OCI-LY7 (cell line): Measurements from ENCODE around the gene SYN1. TPM values are rescaled to one million over a fixed set of nuclear protein-coding genes. Genes with fewer than 3 reads are reported as not detected.

Experiments used
- BruUV-seq: library from RNA; stranded (reverse); fragments of 400-500 nt; replicated peaks from 2 replicates; lab custom pipeline; 2021; lab: Mats Ljungman, UMichigan
- CTCF ChIA-PET: fragments of 300-600 bp; sonication (Branson Sonifier 250); formaldehyde crosslinking; loops from one replicate; lab custom pipeline; 2022; ENCODE audit warnings: antibody characterized with exemption; ENCODE audit not compliant: unreplicated experiment; lab: Charles Lee
- POLR2A ChIA-PET: fragments of 300-600 bp; sonication (Branson Sonifier 250); formaldehyde crosslinking; loops from one replicate; lab custom pipeline; 2022; ENCODE audit warnings: antibody characterized with exemption; lab: Charles Lee
- DNase-seq: peaks from one replicate; pipeline ENCODE4 v3.0.0-alpha.2; 2015; ENCODE audit warnings: low spot score
- H2AFZ ChIP-seq: fragments of 200-600 bp; sonication (generic), shearing (Covaris generic); 2 replicates; pipeline ENCODE4 v1.6.1; 2014; ENCODE audit warnings: mild to moderate bottlenecking, antibody characterized with exemption, low read length, moderate library complexity
- H3K27ac ChIP-seq: fragments of 200-600 bp; sonication (generic); 2 replicates; pipeline ENCODE4 v1.5.1; 2014; ENCODE audit warnings: mixed run types, low read depth, mild to moderate bottlenecking, moderate library complexity, low read length, inconsistent platforms; ENCODE audit not compliant: poor library complexity, severe bottlenecking
- H3K36me3 ChIP-seq: fragments of 200-600 bp; sonication (generic); 2 replicates; pipeline ENCODE4 v1.6.1; 2014; ENCODE audit warnings: mild to moderate bottlenecking, antibody characterized with exemption, low read length, moderate library complexity, mixed read lengths; ENCODE audit not compliant: insufficient read depth
- H3K4me1 ChIP-seq: fragments of 200-600 bp; sonication (generic); 2 replicates; pipeline ENCODE4 v1.5.1; 2014; ENCODE audit warnings: mild to moderate bottlenecking, low read length; ENCODE audit not compliant: insufficient read depth, poor library complexity, severe bottlenecking
- H3K4me2 ChIP-seq: fragments of 200-600 bp; sonication (generic); 2 replicates; pipeline ENCODE4 v1.6.1; 2014; ENCODE audit warnings: mild to moderate bottlenecking, low read length
- H3K4me3 ChIP-seq: fragments of 200-600 bp; sonication (generic); 2 replicates; pipeline ENCODE4 v1.5.1; 2014; ENCODE audit warnings: mild to moderate bottlenecking, low read depth, low read length; ENCODE audit not compliant: poor library complexity, severe bottlenecking
- H3K79me2 ChIP-seq: fragments of 200-600 bp; sonication (generic); 2 replicates; pipeline ENCODE4 v1.6.1; 2016; ENCODE audit warnings: low read depth, mild to moderate bottlenecking, low read length, moderate library complexity, mixed read lengths; ENCODE audit not compliant: insufficient read depth
- H3K9me2 ChIP-seq: fragments of 200-600 bp; sonication (generic); 2 replicates; pipeline ENCODE4 v1.6.1; 2016; ENCODE audit warnings: mild to moderate bottlenecking, low read length, mixed read lengths; ENCODE audit not compliant: insufficient read depth
- H3K9me3 ChIP-seq: fragments of 200-600 bp; sonication (generic); 2 replicates; pipeline ENCODE4 v1.6.1; 2014; ENCODE audit warnings: mild to moderate bottlenecking, mixed run types, low read length, mixed read lengths
- H4K20me1 ChIP-seq: fragments of 200-600 bp; sonication (generic); 2 replicates; pipeline ENCODE4 v1.6.1; 2014; ENCODE audit warnings: mild to moderate bottlenecking, antibody characterized with exemption, low read length, moderate library complexity, mixed read lengths; ENCODE audit not compliant: insufficient read depth
- CTCF ChIP-seq: fragments of 200-600 bp; sonication (generic); conservative IDR thresholded peaks from 2 replicates; pipeline ENCODE4 v1.5.1; 2014; ENCODE audit warnings: mild to moderate bottlenecking, antibody characterized with exemption, low read length, moderate library complexity, mixed read lengths
- EZH2phosphoT487 ChIP-seq: fragments of 200-600 bp; sonication (generic); IDR thresholded peaks from 2 replicates; pipeline ENCODE4 v1.6.1; 2018; ENCODE audit warnings: low read depth, borderline replicate concordance, mild to moderate bottlenecking, mixed run types, antibody characterized with exemption, low read length, moderate library complexity, mixed read lengths
- intact Hi-C: fragments of 100-400 bp; cut with micrococcal nuclease; formaldehyde crosslinking; loops from one replicate; pipeline ENCODE4 v1.10.0; 2022; ENCODE audit not compliant: unreplicated experiment
- total RNA-seq, 2 experiments: library from RNA; depleted of rRNA in 1 of 2; stranded (reverse); fragments of >200 nt in 1 of 2; shearing (Covaris generic) in 1 of 2; gene quantifications; 2 replicates each; pipeline ENCODE4 v1.2.3, GENCODE V29; 2014 to 2022

Gene SYN1
- total RNA-seq, 2 experiments from 2014 or later = not detected

GRCh38 chrX:47620303-47620685, 637 bp upstream of the SYN1 start:
- H3K9me3 ChIP-seq = no peaks in the 10 kb centered on the region
- ChIA-PET POLR2A (no interaction called here), CTCF (no interaction called here)
- no peak overlapping the region for H2AFZ ChIP-seq
- H3K4me1 ChIP-seq = no peaks in the 10 kb centered on the region
- BruUV-seq = no TSS peak
- H3K4me2 ChIP-seq = no peak overlapping the region
- H3K79me2 ChIP-seq = no peaks in the 10 kb centered on the region
- no peak overlapping the region for H3K27ac ChIP-seq
- no peaks in the 10 kb centered on the region for H4K20me1 ChIP-seq
- H3K4me3 ChIP-seq = no peak overlapping the region
- no peaks in the 10 kb centered on the region for H3K9me2 ChIP-seq
- TF ChIP-seq EZH2phosphoT487 (no peak), CTCF (no peak)
- intact Hi-C loops = no loop called here
- no peaks in the 10 kb centered on the region for H3K36me3 ChIP-seq
- no peak for DNase-seq

GRCh38 chrX:47618923-47619485, 653 bp downstream of the SYN1 start:
- Histone ChIP-seq H3K36me3 (no peaks in the 10 kb centered on the region), H3K9me2 (no peaks in the 10 kb centered on the region), H3K79me2 (no peaks in the 10 kb centered on the region), H3K4me2 (no peak overlapping the region), H3K4me3 (no peak overlapping the region), H3K27ac (no peak overlapping the region), H4K20me1 (no peaks in the 10 kb centered on the region), H2AFZ (no peak overlapping the region), H3K4me1 (no peaks in the 10 kb centered on the region), H3K9me3 (no peaks in the 10 kb centered on the region)
- DNase-seq = no peak
- TF ChIP-seq CTCF = no peak
- TF ChIP-seq EZH2phosphoT487 = no peak
- intact Hi-C loops = no loop called here
- POLR2A ChIA-PET = interaction anchor here (0.6 kb wide), 1 partner anchor 250 kb away, joined by 3 read pairs; no protein-coding TSS in a partner anchor
- CTCF ChIA-PET = no interaction called here
- no TSS peak for BruUV-seq

GRCh38 chrX:47614618-47615017, 5.0 kb downstream of the SYN1 start:
- no peaks in the 10 kb centered on the region for H3K79me2 ChIP-seq
- no peaks in the 10 kb centered on the region for H3K36me3 ChIP-seq
- no peaks in the 10 kb centered on the region for H3K4me1 ChIP-seq
- TF ChIP-seq EZH2phosphoT487 = no peak
- no peak for TF ChIP-seq CTCF
- H3K9me3 ChIP-seq = no peaks in the 10 kb centered on the region
- H3K27ac ChIP-seq = no peak overlapping the region
- ChIA-PET CTCF (no interaction called here), POLR2A (no interaction called here)
- no peak for DNase-seq
- no peaks in the 10 kb centered on the region for H4K20me1 ChIP-seq
- no peak overlapping the region for H2AFZ ChIP-seq
- H3K9me2 ChIP-seq = no peaks in the 10 kb centered on the region
- H3K4me2 ChIP-seq = no peak overlapping the region
- no peak overlapping the region for H3K4me3 ChIP-seq
- no TSS peak for BruUV-seq
- intact Hi-C loops = no loop called here
